ENCODE measurements around the gene COTL1. TPM values are rescaled to one million over a fixed set of nuclear protein-coding genes. Genes with fewer than 3 reads are reported as not detected.
"Not testable (repeated sequence)": the region's sequence is repeated elsewhere in the genome, so short reads cannot be mapped to it uniquely, and the experiment has no call there.

Gene COTL1
- total RNA-seq, 1 donor from 2014 or later = 37.6 TPM

- Mint-ChIP-seq H3K4me3 (ENCODE audit: low read depth) (no peak overlapping the region), H3K36me3 (ENCODE audit: insufficient read depth) (no peaks in the 10 kb centered on the region), H3K4me1 (ENCODE audit: low read depth) (no peaks in the 10 kb centered on the region), H3K9me3 (ENCODE audit: low read depth) (no peaks in the 10 kb centered on the region), H3K27me3 (peaks cover 12% of the 10 kb centered on the region), H3K27ac (no peak overlapping the region)
- no peak for DNase-seq (ENCODE audit: low spot score, unreplicated experiment)
- TF ChIP-seq CTCF (IDR thresholded peaks at IDR 0.05; ENCODE audit: unreplicated experiment) = no peak
Measured at GRCh38 chr16:84629580-84629979, 11.7 kb upstream of the COTL1 start.

DNA sequence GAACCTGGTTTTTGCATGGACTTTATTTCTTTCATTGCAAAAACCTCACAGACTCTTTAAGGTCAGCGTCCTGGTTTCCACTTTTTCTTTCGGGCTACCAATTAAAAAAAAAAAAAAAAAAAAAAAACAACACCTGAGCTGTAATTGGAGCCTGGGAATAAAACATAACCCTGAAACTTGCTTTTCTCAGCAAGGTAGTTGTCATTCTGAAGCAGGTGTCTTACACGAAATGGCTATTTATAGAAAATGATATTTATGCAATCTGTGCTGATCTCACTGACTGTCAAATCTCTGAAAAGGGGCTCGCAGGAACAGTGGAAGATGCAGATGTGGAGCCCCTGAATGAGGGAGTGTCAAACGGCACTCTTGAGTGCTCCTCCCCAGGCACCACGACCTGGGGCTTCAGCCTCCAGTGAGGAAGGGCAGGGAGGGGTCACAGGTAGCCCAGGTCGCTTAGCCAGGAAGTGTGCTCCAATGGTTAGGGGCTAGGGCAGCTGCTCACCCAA is 10.4 kb upstream of the COTL1 start:
- no peak for TF ChIP-seq CTCF (IDR thresholded peaks at IDR 0.05; ENCODE audit: unreplicated experiment)
- Mint-ChIP-seq H3K9me3 (ENCODE audit: low read depth) (no peaks in the 10 kb centered on the region), H3K36me3 (ENCODE audit: insufficient read depth) (no peaks in the 10 kb centered on the region), H3K27me3 (peaks cover 9% of the 10 kb centered on the region), H3K4me3 (ENCODE audit: low read depth) (no peak overlapping the region), H3K4me1 (ENCODE audit: low read depth) (no peaks in the 10 kb centered on the region), H3K27ac (no peak overlapping the region)
- no peak for DNase-seq (ENCODE audit: low spot score, unreplicated experiment)

DNA sequence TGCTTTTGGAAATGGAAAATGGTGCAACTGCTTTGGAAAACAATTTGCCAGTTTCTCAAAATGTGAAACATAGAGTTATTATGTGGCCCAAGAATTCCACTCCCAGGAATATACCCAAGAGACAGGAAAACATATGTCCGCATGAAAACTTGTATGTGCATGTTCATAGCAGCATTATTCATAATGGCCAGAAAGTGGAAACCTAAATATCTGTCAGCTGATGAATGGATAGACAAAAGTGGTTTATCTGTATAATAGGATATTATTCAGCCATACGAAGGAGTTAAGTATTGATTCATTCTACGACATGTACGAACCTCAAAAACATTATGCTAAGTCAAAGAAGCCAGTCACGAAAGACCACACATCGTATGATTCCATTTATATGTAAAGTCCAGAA is 7.7 kb upstream of the COTL1 start:
- Mint-ChIP-seq H3K4me1 (ENCODE audit: low read depth) (no peaks in the 10 kb centered on the region), H3K4me3 (ENCODE audit: low read depth) (no peak overlapping the region), H3K36me3 (ENCODE audit: insufficient read depth) (no peaks in the 10 kb centered on the region), H3K27ac (no peak overlapping the region), H3K27me3 (no peaks in the 10 kb centered on the region), H3K9me3 (ENCODE audit: low read depth) (no peaks in the 10 kb centered on the region)
- no peak for TF ChIP-seq CTCF (IDR thresholded peaks at IDR 0.05; ENCODE audit: unreplicated experiment)
- DNase-seq (ENCODE audit: low spot score, unreplicated experiment) = no peak

- not testable (repeated sequence) for H3K4me1 Mint-ChIP-seq (ENCODE audit: low read depth); DNase-seq (ENCODE audit: low spot score, unreplicated experiment); H3K36me3 Mint-ChIP-seq (ENCODE audit: insufficient read depth); H3K4me3 Mint-ChIP-seq (ENCODE audit: low read depth); H3K27ac Mint-ChIP-seq; H3K9me3 Mint-ChIP-seq (ENCODE audit: low read depth)
- peaks cover 11% of the 10 kb centered on the region for H3K27me3 Mint-ChIP-seq
Measured at GRCh38 chr16:84620913-84621312, 3.0 kb upstream of the COTL1 start.

GRCh38 chr16:84618581-84619460 is 943 bp upstream of the COTL1 start:
- peaks cover 2% of the 10 kb centered on the region for H3K36me3 Mint-ChIP-seq (ENCODE audit: insufficient read depth)
- TF ChIP-seq CTCF (IDR thresholded peaks at IDR 0.05; ENCODE audit: unreplicated experiment) = no peak
- peaks cover 11% of the 10 kb centered on the region for H3K4me1 Mint-ChIP-seq (ENCODE audit: low read depth)

More at GRCh38 chr16:84618581-84619460, 943 bp upstream of the COTL1 start:
- Mint-ChIP-seq H3K27me3 (peaks cover 12% of the 10 kb centered on the region), H3K4me3 (ENCODE audit: low read depth) (peak overlapping the region; percentile 59), H3K9me3 (ENCODE audit: low read depth) (no peaks in the 10 kb centered on the region), H3K27ac (peak overlapping the region; percentile 35)
- DNase-seq (ENCODE audit: low spot score, unreplicated experiment) = no peak
